ENCODE data around the gene PMPCA. TPM values are rescaled to one million over a fixed set of nuclear protein-coding genes. Genes with fewer than 3 reads are reported as not detected.

The PMPCA gene
- total and polyA plus RNA-seq, 2 of the 13 experiments (the other 11 are each of a cell fraction or from before 2014, with no cell fraction given) = 70.2 to 88.4 TPM

- TF ChIP-seq SAFB2 (CRISPR knock-in tag; IDR thresholded peaks at IDR 0.05; ENCODE audit: borderline replicate concordance, low read depth) (no peak), ASH2L (IDR thresholded peaks at IDR 0.05; ENCODE audit: insufficient read length, low read depth, low read length) (no peak), TAF15 (IDR thresholded peaks at IDR 0.05; ENCODE audit: low read depth, low read length, poor library complexity, severe bottlenecking) (no peak), ZNF580 (CRISPR knock-in tag; IDR thresholded peaks at IDR 0.05; ENCODE audit: borderline replicate concordance, low read depth) (no peak), POLR2G (IDR thresholded peaks at IDR 0.05; ENCODE audit: low read depth, low read length) (peak; percentile 66), ZNF331 (CRISPR knock-in tag; IDR thresholded peaks at IDR 0.05) (no peak), HOXA9 (CRISPR knock-in tag; IDR thresholded peaks at IDR 0.05; ENCODE audit: borderline replicate concordance) (no peak), ZFX (CRISPR knock-in tag; IDR thresholded peaks at IDR 0.05; ENCODE audit: low read depth) (peak; percentile 79), ZNF326 (CRISPR knock-in tag; IDR thresholded peaks at IDR 0.05; ENCODE audit: borderline replicate concordance) (no peak), CTCF (CRISPR knock-in tag; IDR thresholded peaks at IDR 0.05) (peak; percentile 70), NFATC3 (CRISPR knock-in tag; IDR thresholded peaks at IDR 0.05) (no peak), ZNF224 (CRISPR knock-in tag; IDR thresholded peaks at IDR 0.05) (no peak), ZNF691 (CRISPR knock-in tag; IDR thresholded peaks at IDR 0.05; ENCODE audit: borderline replicate concordance, low read depth) (no peak), MAX (IDR thresholded peaks at IDR 0.05) (no peak), ZBTB20 (CRISPR knock-in tag; IDR thresholded peaks at IDR 0.05; ENCODE audit: borderline replicate concordance, low read depth) (no peak), TRIM22 (IDR thresholded peaks at IDR 0.05) (no peak), ZNF660 (CRISPR knock-in tag; IDR thresholded peaks at IDR 0.05; ENCODE audit: borderline replicate concordance, low read depth) (no peak), STAG1 (CRISPR knock-in tag; IDR thresholded peaks at IDR 0.05) (no peak), PAXIP1 (CRISPR knock-in tag; conservative IDR thresholded peaks at IDR 0.05) (no peak), THAP11 (CRISPR knock-in tag; IDR thresholded peaks at IDR 0.05) (no peak; the same call in 1 of the 2 replicates), BRD4 (CRISPR knock-in tag; IDR thresholded peaks at IDR 0.05) (peak; percentile 50; the same call in 1 of the 2 replicates)
Observed at GRCh38 chr9:136439481-136440408, 29.3 kb downstream of the PMPCA start, which contains the start of gene INPP5E (continued).

Measured in HepG2 (cell line).